Stomach (tissue), 19 donors: ENCODE measurements around the gene ZNF133. TPM values are rescaled to one million over a fixed set of nuclear protein-coding genes. Genes with fewer than 3 reads are reported as not detected.
"Not testable (repeated sequence)": the region's sequence is repeated elsewhere in the genome, so short reads cannot be mapped to it uniquely, and the experiment has no call there.

Experiments used
- DNase-seq, 2 donors: peaks; one replicate each; pipeline versions ENCODE4 v3.0.0 to v3.0.0-alpha.2; 2013 to 2019
- H3K27ac ChIP-seq, 5 donors: fragments of 200-600 bp in 4 of 5; sonication (generic) in 4 of 5; one replicate each; pipeline ENCODE4 v1.5.1; 2013 to 2019; ENCODE audit warnings: mild to moderate bottlenecking in 1 of 5, moderate library complexity in 1 of 5
- H3K27me3 ChIP-seq, 3 donors: fragments of 200-600 bp; sonication (generic); one replicate each; pipeline ENCODE4 v1.5.1; 2017 to 2019; ENCODE audit warnings: mixed run types in 1 of 3
- H3K36me3 ChIP-seq, 4 donors: fragments of 200-600 bp; sonication (generic); 1 replicate in 3 of 4; 2 replicates in 1 of 4; pipeline ENCODE4 v1.5.1; 2016 to 2019
- H3K4me1 ChIP-seq, 4 donors: fragments of 200-600 bp; sonication (generic); one replicate each; pipeline ENCODE4 v1.5.1; 2016 to 2019
- H3K4me3 ChIP-seq, 4 donors: fragments of 200-600 bp; sonication (generic) in 3 of 4; one replicate each; pipeline ENCODE4 v1.5.1; 2016 to 2019; ENCODE audit warnings: mild to moderate bottlenecking in 1 of 4
- H3K9me3 ChIP-seq, 4 donors: fragments of 200-600 bp; sonication (generic); one replicate each; pipeline ENCODE4 v1.5.1; 2016 to 2019
- EP300 ChIP-seq: sonication (generic); formaldehyde crosslinking; IDR thresholded peaks from one replicate; pipeline ENCODE4 v1.6.1; 2017; ENCODE audit warnings: antibody characterized with exemption
- POLR2A ChIP-seq, 4 donors: fragments of 450-650 bp; IDR thresholded peaks; one replicate each; pipeline ENCODE4 v1.6.1; 2016; ENCODE audit warnings: antibody characterized with exemption in 4 of 4, control low read depth in 2 of 4, mild to moderate bottlenecking in 1 of 4, moderate library complexity in 1 of 4
- POLR2AphosphoS5 ChIP-seq, 3 donors: sonication (generic); formaldehyde crosslinking; IDR thresholded peaks; one replicate each; pipeline ENCODE4 v1.6.1; 2016; ENCODE audit warnings: antibody characterized with exemption in 3 of 3
- WGBS, 5 donors: extraction: QIAGEN DNeasy Blood & Tissue Kit in 3 of 5; methylation state at CpG; one replicate each; pipeline versions ENCODE4 v1.1.5 to v1.1.7; 2013 to 2018; 5-methylcytosine and 5-hydroxymethylcytosine counted together
- intact Hi-C: fragments of 100-400 bp; cut with DNase I; formaldehyde crosslinking; loops from one replicate; pipeline ENCODE4 v1.15.1; 2023; ENCODE audit warnings: low total_unique reads
- long read RNA-seq, 10 donors: transcript quantifications; one replicate each; lab custom pipeline, GENCODE V29; 2026
- polyA plus RNA-seq, 3 donors: library from polyadenylated mRNA; stranded (reverse); fragments of 200-250 nt; gene quantifications; one replicate each; pipeline ENCODE4 v1.2.3, GENCODE V29; 2013
- total RNA-seq, 5 donors: library from RNA; depleted of rRNA; stranded (reverse); fragments of >200 nt; gene quantifications; one replicate each; pipeline versions ENCODE4 v1.1.0 to v1.2.3, GENCODE V29; 2014 to 2016
- TF ChIP-seq, protein P1 (sequence below), 7 experiments: fragments of 450-650 bp in 4 of 7; fragments of 200-600 bp in 3 of 7; sonication (generic) in 3 of 7; IDR thresholded peaks; one replicate each; pipeline ENCODE4 v1.5.1; 2016 to 2019; ENCODE audit warnings: antibody characterized with exemption in 7 of 7, control low read depth in 2 of 7, mild to moderate bottlenecking in 1 of 7
- donor health status: healthy with polysubstance abuse.
- donor health status: Bipolar disorder and iron deficiency.
- donor health status: healthy.

Gene ZNF133
- total RNA-seq (10 to 100 TPM in 3 of 5 donors, 1 to 10 TPM in 2; 3.5 to 48.2 (median 19.1) TPM), polyA plus RNA-seq (10 to 100 TPM in 1 of 3 donors, 1 to 10 TPM in 2; 7.9 to 18.2 (median 9.6) TPM)
- long read RNA-seq, donor 1, partial matches to known transcripts = 0 of 1 reads
- long read RNA-seq, donor 1, other reads (novel, unspliced or antisense) = 0 of 1 reads
- long read RNA-seq, donor 2, partial matches to known transcripts = 0 of 1 reads
- long read RNA-seq, donor 2, other reads (novel, unspliced or antisense) = 0 of 1 reads
- long read RNA-seq, donor 3 = 0 reads
- long read RNA-seq, donor 4 = 0 reads
- long read RNA-seq, donor 5, partial matches to known transcripts = 0 of 1 reads
- long read RNA-seq, donor 5, other reads (novel, unspliced or antisense) = 0 of 1 reads
- long read RNA-seq, donor 6, partial matches to known transcripts = 7 of 9 reads
- long read RNA-seq, donor 6, other reads (novel, unspliced or antisense) = 0 of 9 reads
- long read RNA-seq, donor 7 = 0 reads
- long read RNA-seq, donor 8, partial matches to known transcripts = 0 of 2 reads
- long read RNA-seq, donor 8, other reads (novel, unspliced or antisense) = 0 of 2 reads
- long read RNA-seq, donor 9, partial matches to known transcripts = 0 of 2 reads
- long read RNA-seq, donor 9, other reads (novel, unspliced or antisense) = 0 of 2 reads
- long read RNA-seq, donor 10, partial matches to known transcripts = 5 of 6 reads
- long read RNA-seq, donor 10, other reads (novel, unspliced or antisense) = 0 of 6 reads

DNA sequence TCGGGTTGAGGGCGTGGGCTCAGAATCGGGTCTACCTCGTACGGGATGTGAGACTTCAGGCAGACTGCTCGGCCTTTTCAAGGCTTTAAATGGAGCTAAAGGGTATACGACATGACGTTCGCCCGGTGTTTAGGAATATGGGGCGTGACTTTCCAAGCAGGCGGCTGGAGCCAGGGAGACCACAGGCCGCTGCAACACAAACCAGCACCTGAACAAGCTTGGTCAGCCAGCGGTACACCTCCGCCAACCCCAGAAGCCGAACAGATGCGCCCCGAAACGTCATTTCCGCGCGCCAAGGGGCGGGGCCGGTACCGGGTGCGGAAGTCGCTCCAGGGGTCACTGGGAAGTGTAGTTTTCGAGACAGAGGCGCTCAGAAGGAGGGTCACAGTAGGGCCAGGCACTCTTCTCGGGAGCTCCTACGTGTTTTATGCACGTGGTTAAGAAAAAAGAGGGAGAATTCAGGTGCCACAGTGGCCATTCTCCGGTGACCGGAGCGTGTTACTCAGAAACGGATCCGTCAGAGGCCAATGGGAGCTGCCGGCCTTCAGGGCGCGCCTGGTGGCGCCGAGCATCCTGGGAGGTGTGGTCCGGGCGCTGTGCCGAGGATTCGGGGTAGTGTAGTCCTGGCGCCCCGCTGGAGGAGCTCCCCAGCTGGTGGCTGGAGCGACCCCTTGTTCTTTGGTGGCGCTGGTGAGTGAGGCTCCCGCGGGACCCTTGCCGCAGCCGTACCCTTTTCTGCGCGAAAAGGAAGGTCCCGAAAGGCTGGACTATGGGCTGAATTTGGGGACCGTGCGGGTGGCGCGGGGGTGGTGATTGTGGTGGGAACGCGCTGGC, at the start of gene ZNF133:
TSS of gene ZNF133 (plus strand) at position 613 of the 834 bp plus-strand sequence. CDS start 17,160 bp downstream, outside the sequence.
- H3K4me3 ChIP-seq = peak within 1 kb of the TSS; percentile 82 to 96 (median 86)
- H3K27me3 ChIP-seq = peaks cover 0 to 16% (median 0%) of the 10 kb centered on the region in 3 donors
- H3K36me3 ChIP-seq = peaks cover 0 to 18% (median 16%) of the 10 kb centered on the region in 4 donors
- peak within 1 kb of the TSS; percentile 92 to 98 (median 96) for H3K27ac ChIP-seq
- peaks cover 7 to 27% (median 20%) of the 10 kb centered on the region in 4 donors for H3K9me3 ChIP-seq
- intact Hi-C loops = no loop called here
- WGBS, 5 donors = 0% methylated on average over 47 to 63 of the region's 63 CpGs
- peak; percentile 73 to 90 (median 90) for TF ChIP-seq POLR2AphosphoS5 (IDR thresholded peaks at IDR 0.05)
- TF ChIP-seq, protein P1, sequence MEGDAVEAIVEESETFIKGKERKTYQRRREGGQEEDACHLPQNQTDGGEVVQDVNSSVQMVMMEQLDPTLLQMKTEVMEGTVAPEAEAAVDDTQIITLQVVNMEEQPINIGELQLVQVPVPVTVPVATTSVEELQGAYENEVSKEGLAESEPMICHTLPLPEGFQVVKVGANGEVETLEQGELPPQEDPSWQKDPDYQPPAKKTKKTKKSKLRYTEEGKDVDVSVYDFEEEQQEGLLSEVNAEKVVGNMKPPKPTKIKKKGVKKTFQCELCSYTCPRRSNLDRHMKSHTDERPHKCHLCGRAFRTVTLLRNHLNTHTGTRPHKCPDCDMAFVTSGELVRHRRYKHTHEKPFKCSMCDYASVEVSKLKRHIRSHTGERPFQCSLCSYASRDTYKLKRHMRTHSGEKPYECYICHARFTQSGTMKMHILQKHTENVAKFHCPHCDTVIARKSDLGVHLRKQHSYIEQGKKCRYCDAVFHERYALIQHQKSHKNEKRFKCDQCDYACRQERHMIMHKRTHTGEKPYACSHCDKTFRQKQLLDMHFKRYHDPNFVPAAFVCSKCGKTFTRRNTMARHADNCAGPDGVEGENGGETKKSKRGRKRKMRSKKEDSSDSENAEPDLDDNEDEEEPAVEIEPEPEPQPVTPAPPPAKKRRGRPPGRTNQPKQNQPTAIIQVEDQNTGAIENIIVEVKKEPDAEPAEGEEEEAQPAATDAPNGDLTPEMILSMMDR (IDR thresholded peaks at IDR 0.05) = no peak
- peak in 2 of 4 donors; percentile 27 to 51 for TF ChIP-seq POLR2A (IDR thresholded peaks at IDR 0.05)
- H3K4me1 ChIP-seq = peaks cover 9 to 27% (median 18%) of the 10 kb centered on the region in 4 donors
- peak; percentile 99 for DNase-seq

DNA sequence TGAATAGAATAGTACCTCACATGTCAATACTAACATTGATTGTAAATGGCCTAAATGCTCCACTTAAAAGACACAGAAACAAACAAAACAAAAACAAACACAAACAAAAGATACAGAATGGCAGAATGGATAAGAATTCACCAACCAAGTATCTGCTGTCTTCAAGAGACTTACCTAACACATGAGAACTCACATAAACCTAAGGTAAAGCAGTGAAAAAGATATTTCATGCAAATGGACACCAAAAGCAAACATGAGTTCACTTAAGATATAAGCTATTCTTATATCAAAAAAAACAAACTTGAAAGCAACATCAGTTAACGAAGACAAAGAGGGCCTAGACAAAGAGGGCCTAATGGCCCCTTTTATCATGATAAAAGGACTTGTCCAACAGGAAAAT, 47.3 kb upstream of the ZNF133 start:
- H3K4me3 ChIP-seq = no peak overlapping the region
- peaks cover 0 to 7% (median 3%) of the 10 kb centered on the region in 4 donors for H3K9me3 ChIP-seq
- intact Hi-C loops = no loop called here
- no peak overlapping the region for H3K27ac ChIP-seq
- no peak for DNase-seq
- H3K36me3 ChIP-seq = no peaks in the 10 kb centered on the region
- peaks cover 0 to 9% (median 0%) of the 10 kb centered on the region in 3 donors for H3K27me3 ChIP-seq
- no peaks in the 10 kb centered on the region for H3K4me1 ChIP-seq
- no peak for TF ChIP-seq EP300
- no peak for TF ChIP-seq POLR2A (IDR thresholded peaks at IDR 0.05)
- TF ChIP-seq POLR2AphosphoS5 (IDR thresholded peaks at IDR 0.05) = no peak
- TF ChIP-seq, protein P1 (IDR thresholded peaks at IDR 0.05) = no peak
- 59 to 78% (median 69%) methylated on average over 1 of the region's 1 CpG for WGBS, 5 donors

DNA sequence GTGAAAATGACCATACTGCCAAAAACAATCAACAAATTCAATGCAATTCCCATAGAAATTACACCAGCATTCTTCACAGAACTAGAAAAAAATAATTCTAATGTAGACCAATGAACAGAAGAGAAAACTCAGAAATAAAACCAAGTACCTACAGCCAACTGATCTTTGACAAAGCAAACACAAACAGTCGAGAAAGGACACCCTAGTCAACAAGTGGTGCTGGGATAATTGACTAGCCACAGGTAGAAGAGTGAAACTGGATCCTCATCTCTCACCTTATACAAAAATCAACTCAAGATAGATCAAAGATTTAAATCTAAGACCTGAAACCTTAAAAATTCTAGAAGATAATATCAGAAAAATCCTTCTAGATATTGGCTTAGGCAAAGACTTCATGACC, 44.5 kb upstream of the ZNF133 start:
- WGBS, 5 donors = 18 to 32% (median 24%) methylated on average over 1 of the region's 1 CpG
- intact Hi-C loops = no loop called here
- H3K27ac ChIP-seq = no peak overlapping the region

DNA sequence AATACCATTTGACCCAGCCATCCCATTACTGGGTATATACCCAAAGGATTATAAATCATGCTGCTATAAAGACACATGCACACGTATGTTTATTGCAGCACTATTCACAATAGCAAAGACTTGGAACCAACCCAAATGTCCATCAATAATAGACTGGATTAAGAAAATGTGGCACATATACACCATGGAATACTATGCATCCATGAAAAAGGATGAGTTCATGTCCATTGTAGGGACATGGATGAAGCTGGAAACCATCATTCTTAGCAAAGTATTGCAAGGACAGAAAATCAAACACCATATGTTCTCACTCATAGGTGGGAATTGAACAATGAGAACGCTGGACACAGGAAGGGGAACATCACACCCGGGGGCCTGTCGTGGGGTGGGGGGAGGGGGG, 39.8 kb upstream of the ZNF133 start:
- H3K4me3 ChIP-seq, H3K36me3 ChIP-seq, H3K27me3 ChIP-seq, DNase-seq, H3K9me3 ChIP-seq, intact Hi-C loops, H3K27ac ChIP-seq, H3K4me1 ChIP-seq: not testable (repeated sequence)
- WGBS, 5 donors = 68 to 97% (median 86%) methylated on average over 3 to 4 of the region's 4 CpGs

More for the DNA sequence above, 44.5 kb upstream of the ZNF133 start:
- Histone ChIP-seq H3K36me3 (no peaks in the 10 kb centered on the region), H3K9me3 (peaks cover 0 to 7% (median 3%) of the 10 kb centered on the region in 4 donors), H3K4me1 (no peaks in the 10 kb centered on the region), H3K27me3 (peaks cover 0 to 9% (median 0%) of the 10 kb centered on the region in 3 donors), H3K4me3 (no peak overlapping the region)
- DNase-seq = no peak
- TF ChIP-seq, protein P1 (IDR thresholded peaks at IDR 0.05) = no peak
- TF ChIP-seq EP300 = no peak
